ENCODE results near the gene DIABLO.

The DIABLO gene

GRCh38 chr12:122190842-122191668 lies 34.8 kb downstream of the DIABLO start:
- Histone ChIP-seq H3K9me3 (no peaks in the 10 kb centered on the region), H3K36me3 (no peaks in the 10 kb centered on the region), H3K4me3 (ENCODE audit: low read depth, low read length) (no peak overlapping the region), H3K27me3 (no peaks in the 10 kb centered on the region), H3K4me1 (no peaks in the 10 kb centered on the region; the same call in 1 of the 2 replicates)
- peak; percentile 74 for DNase-seq
- TF ChIP-seq CTCF (IDR thresholded peaks at IDR 0.05; ENCODE audit: low read depth, low read length) = peak; percentile 97

GRCh38 chr12:122189626-122190475 lies 36.0 kb downstream of the DIABLO start:
- H3K9me3 ChIP-seq = no peaks in the 10 kb centered on the region
- no peak for DNase-seq
- no peaks in the 10 kb centered on the region for H3K36me3 ChIP-seq
- no peaks in the 10 kb centered on the region; the same call in 1 of the 2 replicates for H3K4me1 ChIP-seq
- no peaks in the 10 kb centered on the region for H3K27me3 ChIP-seq
- no peak for TF ChIP-seq CTCF (IDR thresholded peaks at IDR 0.05; ENCODE audit: low read depth, low read length)
- no peak overlapping the region for H3K4me3 ChIP-seq (ENCODE audit: low read depth, low read length)

- H3K4me1 ChIP-seq = no peaks in the 10 kb centered on the region; the same call in 1 of the 2 replicates
- DNase-seq = no peak
- no peaks in the 10 kb centered on the region for H3K36me3 ChIP-seq
- no peak for TF ChIP-seq CTCF (IDR thresholded peaks at IDR 0.05; ENCODE audit: low read depth, low read length)
- H3K4me3 ChIP-seq (ENCODE audit: low read depth, low read length) = no peak overlapping the region
- H3K9me3 ChIP-seq = no peaks in the 10 kb centered on the region
- H3K27me3 ChIP-seq = no peaks in the 10 kb centered on the region
These were observed 38.4 kb downstream of the DIABLO start for GRCh38 chr12:122187466-122187865.

- Histone ChIP-seq H3K4me1 (no peaks in the 10 kb centered on the region), H3K27me3 (no peaks in the 10 kb centered on the region), H3K36me3 (no peaks in the 10 kb centered on the region), H3K9me3 (no peaks in the 10 kb centered on the region), H3K4me3 (ENCODE audit: low read depth, low read length) (no peak overlapping the region)
- TF ChIP-seq CTCF (IDR thresholded peaks at IDR 0.05; ENCODE audit: low read depth, low read length) = no peak
- no peak for DNase-seq
These were observed 40.3 kb downstream of the DIABLO start for GRCh38 chr12:122185494-122186082.

GRCh38 chr12:122185079-122185478 lies 40.8 kb downstream of the DIABLO start:
- DNase-seq = no peak
- Histone ChIP-seq H3K36me3 (no peaks in the 10 kb centered on the region), H3K27me3 (no peaks in the 10 kb centered on the region), H3K4me1 (no peaks in the 10 kb centered on the region), H3K4me3 (ENCODE audit: low read depth, low read length) (no peak overlapping the region), H3K9me3 (no peaks in the 10 kb centered on the region)
- no peak for TF ChIP-seq CTCF (IDR thresholded peaks at IDR 0.05; ENCODE audit: low read depth, low read length)

Data from BE2C (cell line).